ENCODE measurements around the gene CORO2A. TPM values are rescaled to one million over a fixed set of nuclear protein-coding genes. Genes with fewer than 3 reads are reported as not detected.

The CORO2A gene
- total and polyA plus RNA-seq, 2 of the 13 experiments (the other 11 are each of a cell fraction or from before 2014, with no cell fraction given) = 14.4 to 15.3 TPM

DNA sequence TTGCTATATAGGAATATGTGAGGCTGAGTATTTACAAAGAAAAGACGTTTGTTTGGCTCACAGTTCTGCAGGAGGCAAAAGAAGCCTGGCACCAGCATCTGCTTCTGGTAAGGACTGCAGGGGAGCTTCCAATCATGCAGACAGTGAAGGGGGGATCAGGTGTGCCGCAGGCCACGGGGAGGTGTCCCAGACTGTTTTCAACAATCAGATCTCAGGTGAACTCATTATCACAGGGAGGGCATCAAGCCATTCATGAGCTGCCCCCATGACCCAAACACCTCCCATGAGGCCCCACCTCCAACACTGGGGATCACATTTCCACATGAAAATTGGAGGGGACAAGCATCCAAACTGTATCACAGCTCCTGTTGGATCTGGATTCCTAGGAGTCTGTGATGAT, 43.0 kb downstream of the CORO2A start:
- no peak for DNase-seq (ENCODE audit: low spot score)
- no peak for FAIRE-seq
- H3K36me3 ChIP-seq (replicated peaks in 1 of 2; ENCODE audit: control insufficient read depth in 1 of 2, insufficient read depth in 2 of 2, low read length in 2 of 2) = peaks cover 0 to 18% of the 10 kb centered on the region in 2 experiments; a peak in 3 of 5 replicates
- H3K79me2 ChIP-seq (ENCODE audit: insufficient read depth, low read length) = no peaks in the 10 kb centered on the region
- in situ Hi-C loops (cut with HindIII; ENCODE audit: extremely low pct_ligation_motif_present, low pct_unique_long_range_greater_than_20kb) = no loop called here
- peaks cover 54% of the 10 kb centered on the region for H3K4me1 ChIP-seq (ENCODE audit: insufficient read depth, low read length)
- 0 out of 2 replicates have a peak, but pooled peaks have one; percentile 1 for TF ChIP-seq DMAP1 (CRISPR knock-in tag; IDR thresholded peaks at IDR 0.05)
- TF ChIP-seq ARNT (IDR thresholded peaks at IDR 0.05) = no peak
- H3K9ac ChIP-seq (ENCODE audit: insufficient read depth, low read depth, low read length) = no peak overlapping the region
- no peaks in the 10 kb centered on the region for H4K20me1 ChIP-seq (ENCODE audit: insufficient read depth, low read length)
- H3K4me3 ChIP-seq (replicated peaks in 1 of 3; ENCODE audit: insufficient read depth in 1 of 3, low read depth in 2 of 3, low read length in 3 of 3) = no peak overlapping the region
- 78% methylated on average over 3 of the region's 3 CpGs for WGBS (ENCODE audit: low lambda C conversion rate)
- intact Hi-C loops (cut with micrococcal nuclease; ENCODE audit: unreplicated experiment) = no loop called here
- BruUV-seq (replicated peaks) = no TSS peak
- H3K27me3 ChIP-seq (ENCODE audit: control insufficient read depth in 1 of 2, insufficient read depth in 2 of 2, low read length in 2 of 2) = no peaks in the 10 kb centered on the region
- H3K9me3 ChIP-seq (ENCODE audit: low read length) = no peaks in the 10 kb centered on the region
- no peak overlapping the region for H2AFZ ChIP-seq (ENCODE audit: low read length)
- CTCF ChIA-PET (ENCODE audit: low intra/inter-chr PET ratio, low total read pairs) = no interaction called here
- no peak overlapping the region for H3K27ac ChIP-seq (ENCODE audit: extremely low read length, insufficient read depth, low read length)
- ATAC-seq = no peak
- no peak overlapping the region for H3K4me2 ChIP-seq (ENCODE audit: low read depth, low read length)
- POLR2A ChIA-PET = no interaction called here

DNA sequence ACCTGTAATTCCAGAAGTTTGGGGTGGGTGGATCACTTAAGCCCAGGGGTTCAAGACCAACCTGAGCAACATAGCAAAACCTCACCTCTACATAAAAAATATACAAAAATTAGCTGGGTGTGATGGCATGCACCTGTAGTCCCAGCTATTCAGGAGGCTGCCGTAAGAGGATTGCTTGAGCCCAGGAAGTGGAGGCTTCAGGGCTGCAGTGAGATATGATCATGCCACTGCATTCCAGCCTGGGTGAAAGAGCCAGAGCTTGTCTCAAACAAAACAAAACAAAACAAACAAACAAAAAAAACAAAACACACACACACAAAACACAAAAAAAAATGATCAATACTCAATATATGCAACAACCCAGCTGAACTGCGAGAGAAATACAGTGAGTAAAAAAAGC, 44.0 kb downstream of the CORO2A start:
- H3K79me2 ChIP-seq (ENCODE audit: insufficient read depth, low read length) = no peaks in the 10 kb centered on the region
- H3K4me2 ChIP-seq (ENCODE audit: low read depth, low read length) = no peak overlapping the region
- no peaks in the 10 kb centered on the region for H3K27me3 ChIP-seq (ENCODE audit: control insufficient read depth in 1 of 2, insufficient read depth in 2 of 2, low read length in 2 of 2)
- H3K9me3 ChIP-seq (ENCODE audit: low read length) = no peaks in the 10 kb centered on the region
- H3K36me3 ChIP-seq (replicated peaks in 1 of 2; ENCODE audit: control insufficient read depth in 1 of 2, insufficient read depth in 2 of 2, low read length in 2 of 2) = peaks cover 0 to 15% of the 10 kb centered on the region in 2 experiments; a peak in 2 of 5 replicates
- ChIA-PET CTCF (ENCODE audit: low intra/inter-chr PET ratio, low total read pairs) (no interaction called here), POLR2A (no interaction called here)
- no peak overlapping the region for H2AFZ ChIP-seq (ENCODE audit: low read length)
- 95% methylated on average over 2 of the region's 2 CpGs for WGBS (ENCODE audit: low lambda C conversion rate)
- intact Hi-C loops (cut with micrococcal nuclease; ENCODE audit: unreplicated experiment) (no loop called here), in situ Hi-C loops (cut with HindIII; ENCODE audit: extremely low pct_ligation_motif_present, low pct_unique_long_range_greater_than_20kb) (no loop called here)
- no TSS peak for BruUV-seq (replicated peaks)
- no peak overlapping the region for H3K27ac ChIP-seq (ENCODE audit: extremely low read length, insufficient read depth, low read length)
- peaks cover 54% of the 10 kb centered on the region for H3K4me1 ChIP-seq (ENCODE audit: insufficient read depth, low read length)
- FAIRE-seq (no peak), DNase-seq (ENCODE audit: low spot score) (no peak), ATAC-seq (no peak)
- H4K20me1 ChIP-seq (ENCODE audit: insufficient read depth, low read length) = no peaks in the 10 kb centered on the region
- no peak overlapping the region for H3K9ac ChIP-seq (ENCODE audit: insufficient read depth, low read depth, low read length)
- no peak overlapping the region for H3K4me3 ChIP-seq (replicated peaks in 1 of 3; ENCODE audit: insufficient read depth in 1 of 3, low read depth in 2 of 3, low read length in 3 of 3)
- no peak for TF ChIP-seq SP4 (CRISPR knock-in tag; IDR thresholded peaks at IDR 0.05)
- TF ChIP-seq, protein P1, sequence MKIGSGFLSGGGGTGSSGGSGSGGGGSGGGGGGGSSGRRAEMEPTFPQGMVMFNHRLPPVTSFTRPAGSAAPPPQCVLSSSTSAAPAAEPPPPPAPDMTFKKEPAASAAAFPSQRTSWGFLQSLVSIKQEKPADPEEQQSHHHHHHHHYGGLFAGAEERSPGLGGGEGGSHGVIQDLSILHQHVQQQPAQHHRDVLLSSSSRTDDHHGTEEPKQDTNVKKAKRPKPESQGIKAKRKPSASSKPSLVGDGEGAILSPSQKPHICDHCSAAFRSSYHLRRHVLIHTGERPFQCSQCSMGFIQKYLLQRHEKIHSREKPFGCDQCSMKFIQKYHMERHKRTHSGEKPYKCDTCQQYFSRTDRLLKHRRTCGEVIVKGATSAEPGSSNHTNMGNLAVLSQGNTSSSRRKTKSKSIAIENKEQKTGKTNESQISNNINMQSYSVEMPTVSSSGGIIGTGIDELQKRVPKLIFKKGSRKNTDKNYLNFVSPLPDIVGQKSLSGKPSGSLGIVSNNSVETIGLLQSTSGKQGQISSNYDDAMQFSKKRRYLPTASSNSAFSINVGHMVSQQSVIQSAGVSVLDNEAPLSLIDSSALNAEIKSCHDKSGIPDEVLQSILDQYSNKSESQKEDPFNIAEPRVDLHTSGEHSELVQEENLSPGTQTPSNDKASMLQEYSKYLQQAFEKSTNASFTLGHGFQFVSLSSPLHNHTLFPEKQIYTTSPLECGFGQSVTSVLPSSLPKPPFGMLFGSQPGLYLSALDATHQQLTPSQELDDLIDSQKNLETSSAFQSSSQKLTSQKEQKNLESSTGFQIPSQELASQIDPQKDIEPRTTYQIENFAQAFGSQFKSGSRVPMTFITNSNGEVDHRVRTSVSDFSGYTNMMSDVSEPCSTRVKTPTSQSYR (CRISPR knock-in tag; IDR thresholded peaks at IDR 0.05; ENCODE audit: borderline replicate concordance) = no peak
- no peak for TF ChIP-seq ZNF10 (CRISPR knock-in tag; IDR thresholded peaks at IDR 0.05; ENCODE audit: borderline replicate concordance, low read depth)
- TF ChIP-seq FOXA1 (IDR thresholded peaks at IDR 0.05) = no peak
- no peak for TF ChIP-seq FOXA1 (CRISPR knock-in tag; IDR thresholded peaks at IDR 0.05)
- no peak for TF ChIP-seq ZC3H13 (CRISPR knock-in tag; IDR thresholded peaks at IDR 0.05)
- no peak for TF ChIP-seq DNMT3B (CRISPR knock-in tag; conservative IDR thresholded peaks at IDR 0.05)
- TF ChIP-seq, protein P2, sequence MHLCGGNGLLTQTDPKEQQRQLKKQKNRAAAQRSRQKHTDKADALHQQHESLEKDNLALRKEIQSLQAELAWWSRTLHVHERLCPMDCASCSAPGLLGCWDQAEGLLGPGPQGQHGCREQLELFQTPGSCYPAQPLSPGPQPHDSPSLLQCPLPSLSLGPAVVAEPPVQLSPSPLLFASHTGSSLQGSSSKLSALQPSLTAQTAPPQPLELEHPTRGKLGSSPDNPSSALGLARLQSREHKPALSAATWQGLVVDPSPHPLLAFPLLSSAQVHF (CRISPR knock-in tag; IDR thresholded peaks at IDR 0.05) = no peak
- TF ChIP-seq, protein P3, sequence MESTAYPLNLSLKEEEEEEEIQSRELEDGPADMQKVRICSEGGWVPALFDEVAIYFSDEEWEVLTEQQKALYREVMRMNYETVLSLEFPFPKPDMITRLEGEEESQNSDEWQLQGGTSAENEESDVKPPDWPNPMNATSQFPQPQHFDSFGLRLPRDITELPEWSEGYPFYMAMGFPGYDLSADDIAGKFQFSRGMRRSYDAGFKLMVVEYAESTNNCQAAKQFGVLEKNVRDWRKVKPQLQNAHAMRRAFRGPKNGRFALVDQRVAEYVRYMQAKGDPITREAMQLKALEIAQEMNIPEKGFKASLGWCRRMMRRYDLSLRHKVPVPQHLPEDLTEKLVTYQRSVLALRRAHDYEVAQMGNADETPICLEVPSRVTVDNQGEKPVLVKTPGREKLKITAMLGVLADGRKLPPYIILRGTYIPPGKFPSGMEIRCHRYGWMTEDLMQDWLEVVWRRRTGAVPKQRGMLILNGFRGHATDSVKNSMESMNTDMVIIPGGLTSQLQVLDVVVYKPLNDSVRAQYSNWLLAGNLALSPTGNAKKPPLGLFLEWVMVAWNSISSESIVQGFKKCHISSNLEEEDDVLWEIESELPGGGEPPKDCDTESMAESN (CRISPR knock-in tag; conservative IDR thresholded peaks at IDR 0.05) = no peak
- no peak for TF ChIP-seq BHLHE40 (IDR thresholded peaks at IDR 0.05; ENCODE audit: low read length)
- TF ChIP-seq WIZ (CRISPR knock-in tag; IDR thresholded peaks at IDR 0.05) = no peak
- TF ChIP-seq CHD2 (IDR thresholded peaks at IDR 0.05; ENCODE audit: low read depth, low read length) = no peak
- no peak for TF ChIP-seq ZFP36L1 (CRISPR knock-in tag; IDR thresholded peaks at IDR 0.05)
- TF ChIP-seq PCBP1 (IDR thresholded peaks at IDR 0.05; ENCODE audit: borderline replicate concordance, low read depth, low read length) = no peak
- TF ChIP-seq ATM (IDR thresholded peaks at IDR 0.05; ENCODE audit: borderline replicate concordance) = no peak

All from HepG2 (cell line).